Activated naive CD4-positive, alpha-beta T cell treated with anti-CD3 and anti-CD28 coated beads, Interleukin-2, amount 50 U/mL, for 72 hours (primary cell): ENCODE measurements around the gene GPR108. TPM values are rescaled to one million over a fixed set of nuclear protein-coding genes. Genes with fewer than 3 reads are reported as not detected.
A peak's percentile ranks its signal among the peaks of the same experiment; 100 is the strongest.

ENCODE experiments used
- ATAC-seq, 2 donors: fragments of 150-1000 bp; cut with Tn5 transposase; 2 replicates each; pipeline ENCODE4 v1.10.0; 2021; ENCODE audit warnings: mild to moderate bottlenecking in 2 of 2, moderate library complexity in 2 of 2
- DNase-seq, 2 donors: peaks; one replicate each; pipeline ENCODE4 v3.0.0; 2021 to 2022; ENCODE audit warnings: low spot score in 2 of 2
- H3K27ac Mint-ChIP-seq, 2 donors: one replicate each; pipeline ENCODE4 v1.8.0; 2022; ENCODE audit warnings: mild to moderate bottlenecking in 2 of 2, mixed read lengths in 2 of 2
- H3K36me3 Mint-ChIP-seq, 2 donors: one replicate each; pipeline ENCODE4 v1.8.0; 2022; ENCODE audit warnings: mixed read lengths in 2 of 2
- H3K9me3 Mint-ChIP-seq, 2 donors: one replicate each; pipeline ENCODE4 v1.8.0; 2022; ENCODE audit warnings: mixed read lengths in 2 of 2
- total RNA-seq, 2 donors: library from RNA; stranded (reverse); gene quantifications; one replicate each; pipeline ENCODE4 v1.2.3, GENCODE V29; 2022

The GPR108 gene
- total RNA-seq, 2 donors from 2014 or later, result 45.4 to 91.8 TPM

- peak overlapping the region in 1 of 2 donors; percentile 9 for H3K27ac Mint-ChIP-seq
- no peak for DNase-seq
- ATAC-seq, result no peak
- no peaks in the 10 kb centered on the region for H3K9me3 Mint-ChIP-seq
- peaks cover 26 to 29% of the 10 kb centered on the region in 2 donors for H3K36me3 Mint-ChIP-seq
Observed at GRCh38 chr19:6744381-6745301, 7.3 kb upstream of the GPR108 start.

GRCh38 chr19:6743714-6744380 lies 6.5 kb upstream of the GPR108 start:
- Mint-ChIP-seq H3K36me3 (peaks cover 21 to 24% of the 10 kb centered on the region in 2 donors), H3K27ac (peak overlapping the region; percentile 9 to 77), H3K9me3 (no peaks in the 10 kb centered on the region)
- DNase-seq (no peak), ATAC-seq (no peak)

DNA sequence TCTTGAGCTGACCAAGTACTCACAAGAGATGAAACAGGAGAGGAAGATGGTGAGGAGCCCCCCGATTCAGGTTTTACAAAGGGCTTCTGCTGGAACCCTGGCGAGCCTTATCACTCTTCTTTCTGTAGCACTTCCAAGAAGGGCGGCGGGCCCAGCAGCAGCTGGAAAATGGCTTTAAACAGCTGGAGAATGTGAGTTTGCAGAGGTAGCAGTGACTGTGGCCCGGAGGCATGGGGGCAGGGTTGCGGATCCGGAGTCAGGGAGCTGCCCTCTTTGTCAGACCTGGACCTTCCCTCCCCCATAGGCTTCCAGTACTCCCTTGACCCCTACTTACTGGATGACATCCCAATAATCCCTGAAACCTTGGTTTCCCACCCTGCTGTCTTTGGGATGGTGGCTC lies 5.7 kb upstream of the GPR108 start:
- no peak for ATAC-seq
- no peak overlapping the region for H3K27ac Mint-ChIP-seq
- H3K36me3 Mint-ChIP-seq, result peaks cover 21% of the 10 kb centered on the region in 2 donors
- no peak for DNase-seq
- H3K9me3 Mint-ChIP-seq, result no peaks in the 10 kb centered on the region

DNA sequence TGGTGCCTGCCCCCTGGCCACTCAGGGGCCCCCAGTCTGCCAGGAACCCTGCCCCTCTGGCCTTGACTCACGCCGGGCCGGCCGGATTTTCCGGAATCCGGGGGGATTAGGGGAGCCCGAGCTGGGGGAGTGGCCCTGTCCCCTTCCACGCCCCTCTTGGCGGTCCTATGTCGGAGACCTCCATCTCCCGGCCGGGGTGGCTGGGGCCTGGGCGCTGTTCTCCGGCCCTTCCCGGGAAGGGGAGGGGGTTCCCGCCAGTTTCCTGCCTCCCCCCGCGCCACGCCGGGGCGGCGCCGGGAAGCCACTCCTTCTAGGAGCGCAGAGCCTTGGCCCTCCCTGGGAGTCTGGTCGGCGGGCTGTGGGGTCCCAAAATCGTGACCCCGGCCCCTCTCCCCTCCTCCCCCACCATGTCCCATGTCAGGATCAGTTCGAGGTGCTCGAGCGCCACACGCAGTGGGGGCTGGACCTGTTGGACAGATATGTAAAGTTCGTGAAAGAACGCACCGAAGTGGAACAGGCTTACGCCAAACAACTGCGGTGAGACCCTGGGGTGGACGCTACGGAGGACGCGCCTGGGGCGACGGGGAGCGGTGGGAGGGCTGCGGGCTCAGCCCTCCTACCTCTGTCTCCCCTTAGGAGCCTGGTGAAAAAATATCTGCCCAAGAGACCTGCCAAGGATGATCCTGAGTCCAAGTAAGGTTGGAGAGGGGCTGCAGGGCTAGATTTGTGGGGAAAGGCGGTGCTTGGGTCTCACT lies 3.4 kb upstream of the GPR108 start:
- Mint-ChIP-seq H3K9me3 (no peaks in the 10 kb centered on the region), H3K36me3 (peaks cover 19 to 26% of the 10 kb centered on the region in 2 donors), H3K27ac (peak overlapping the region; percentile 75 to 88)
- ATAC-seq (peak in 1 of 2 donors; percentile 10), DNase-seq (peak in 1 of 2 donors; percentile 83)

DNA sequence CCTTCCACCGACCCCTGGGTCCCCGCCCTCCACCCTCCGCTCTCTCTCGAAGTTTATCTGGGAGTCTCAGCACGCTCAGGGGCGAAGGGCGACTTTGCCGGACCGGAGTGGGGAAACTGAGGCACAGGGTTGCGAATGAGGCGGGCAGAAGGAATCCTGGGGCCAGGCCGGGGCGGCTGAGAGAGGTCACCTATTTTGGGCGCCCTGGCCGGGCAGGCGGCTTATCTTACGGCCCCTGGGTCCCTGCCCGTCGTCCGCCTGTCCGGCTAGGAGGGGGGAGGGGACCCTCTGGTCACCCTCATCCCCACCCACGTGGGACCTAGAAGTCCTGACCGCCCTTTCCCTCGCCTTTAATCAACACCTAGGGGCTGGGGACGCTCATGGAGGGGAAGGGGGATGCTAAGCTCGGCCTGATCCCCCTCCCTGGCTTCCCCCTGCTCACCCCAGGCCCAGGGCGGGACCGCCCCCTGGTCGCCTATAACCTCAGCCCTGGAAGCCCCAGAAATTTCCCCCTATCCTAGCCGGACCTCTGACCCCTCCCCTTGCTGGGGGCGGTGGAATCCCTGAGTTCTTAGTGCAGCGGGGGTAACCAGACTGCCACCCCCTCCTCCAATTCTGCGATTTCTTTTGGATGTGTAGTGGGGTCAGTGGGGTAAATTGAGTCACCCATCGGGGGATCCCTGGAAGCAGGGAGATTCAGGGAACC lies 2.7 kb upstream of the GPR108 start:
- H3K36me3 Mint-ChIP-seq, result peaks cover 19 to 21% of the 10 kb centered on the region in 2 donors
- DNase-seq (peak; percentile 24 to 84), ATAC-seq (peak in 1 of 2 donors; percentile 29)
- peak overlapping the region in 1 of 2 donors; percentile 75 for H3K27ac Mint-ChIP-seq
- H3K9me3 Mint-ChIP-seq, result no peaks in the 10 kb centered on the region

DNA sequence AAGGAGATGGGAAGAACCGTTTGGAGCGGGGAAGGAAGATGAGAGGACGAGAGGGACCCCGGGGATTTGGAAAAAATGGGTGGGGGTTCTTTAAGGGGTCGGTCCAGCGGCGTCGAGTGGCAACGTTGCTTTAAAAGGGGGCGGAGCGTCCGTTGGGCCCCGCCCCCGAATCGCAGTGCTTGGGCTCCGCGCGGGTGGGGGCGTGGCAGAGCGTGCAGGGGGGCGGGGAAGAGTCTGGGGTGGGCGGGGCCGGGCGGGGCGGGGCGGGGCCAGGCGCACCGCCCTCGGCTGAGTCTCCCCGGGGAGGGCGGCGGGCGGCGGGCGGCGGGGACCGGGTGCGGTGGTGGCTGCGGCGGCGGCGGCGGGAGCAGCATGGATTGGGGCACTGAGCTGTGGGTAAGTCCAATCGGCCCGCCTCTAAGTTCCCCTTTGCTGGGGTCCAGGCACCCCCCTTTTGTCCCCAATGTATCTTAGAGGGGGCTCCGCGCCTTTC lies 2.1 kb upstream of the GPR108 start, which contains the start of gene TRIP10:
TSS of gene TRIP10 (plus strand) at position 291 of the 493 bp plus-strand sequence. CDS start at position 373, 82 bp downstream.
- peak within 1 kb of the TSS; percentile 92 to 97 for H3K27ac Mint-ChIP-seq
- ATAC-seq, result peak; percentile 0 to 5

GRCh38 chr19:6738787-6739389 lies 1.5 kb upstream of the GPR108 start:
- no peak for ATAC-seq
- DNase-seq, result peak; percentile 46 to 69
- H3K27ac Mint-ChIP-seq, result peak overlapping the region; percentile 92 to 97
- H3K9me3 Mint-ChIP-seq, result no peaks in the 10 kb centered on the region
- H3K36me3 Mint-ChIP-seq, result peaks cover 12 to 16% of the 10 kb centered on the region in 2 donors

More for the DNA sequence above, 2.1 kb upstream of the GPR108 start, which contains the start of gene TRIP10:
- Mint-ChIP-seq H3K36me3 (peaks cover 17 to 20% of the 10 kb centered on the region in 2 donors), H3K9me3 (no peaks in the 10 kb centered on the region)
- DNase-seq, result peak; percentile 79 to 87

- H3K27ac Mint-ChIP-seq, result peak overlapping the region; percentile 92 to 97
- ATAC-seq (peak; percentile 7 to 25), DNase-seq (peak; percentile 74 to 78)
- H3K36me3 Mint-ChIP-seq, result peaks cover 10 to 16% of the 10 kb centered on the region in 2 donors
- no peaks in the 10 kb centered on the region for H3K9me3 Mint-ChIP-seq
Observed at GRCh38 chr19:6737873-6738786, 750 bp upstream of the GPR108 start.

DNA sequence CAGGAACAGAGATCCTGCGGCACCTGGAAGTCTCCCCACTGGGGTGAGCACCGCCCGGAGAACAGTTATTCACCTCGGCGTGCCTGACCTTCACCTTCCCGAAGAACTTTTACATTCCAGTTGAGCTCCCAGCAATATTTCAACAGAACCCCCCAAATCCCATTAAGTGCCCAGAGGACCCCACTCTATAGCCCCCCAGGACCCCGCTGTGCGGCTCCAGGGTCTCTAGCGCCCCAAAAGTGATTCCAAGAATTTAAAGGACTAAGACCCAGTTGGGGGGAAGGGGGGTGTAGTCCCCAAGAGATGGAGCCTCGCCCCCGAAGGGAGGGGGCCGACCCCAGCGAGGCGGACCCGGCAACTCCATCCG lies 480 bp downstream of the GPR108 start:
- H3K36me3 Mint-ChIP-seq, result peaks cover 0 to 10% of the 10 kb centered on the region in 2 donors
- no peaks in the 10 kb centered on the region for H3K9me3 Mint-ChIP-seq
- ATAC-seq (no peak), DNase-seq (no peak)
- peak overlapping the region; percentile 92 to 97 for H3K27ac Mint-ChIP-seq

DNA sequence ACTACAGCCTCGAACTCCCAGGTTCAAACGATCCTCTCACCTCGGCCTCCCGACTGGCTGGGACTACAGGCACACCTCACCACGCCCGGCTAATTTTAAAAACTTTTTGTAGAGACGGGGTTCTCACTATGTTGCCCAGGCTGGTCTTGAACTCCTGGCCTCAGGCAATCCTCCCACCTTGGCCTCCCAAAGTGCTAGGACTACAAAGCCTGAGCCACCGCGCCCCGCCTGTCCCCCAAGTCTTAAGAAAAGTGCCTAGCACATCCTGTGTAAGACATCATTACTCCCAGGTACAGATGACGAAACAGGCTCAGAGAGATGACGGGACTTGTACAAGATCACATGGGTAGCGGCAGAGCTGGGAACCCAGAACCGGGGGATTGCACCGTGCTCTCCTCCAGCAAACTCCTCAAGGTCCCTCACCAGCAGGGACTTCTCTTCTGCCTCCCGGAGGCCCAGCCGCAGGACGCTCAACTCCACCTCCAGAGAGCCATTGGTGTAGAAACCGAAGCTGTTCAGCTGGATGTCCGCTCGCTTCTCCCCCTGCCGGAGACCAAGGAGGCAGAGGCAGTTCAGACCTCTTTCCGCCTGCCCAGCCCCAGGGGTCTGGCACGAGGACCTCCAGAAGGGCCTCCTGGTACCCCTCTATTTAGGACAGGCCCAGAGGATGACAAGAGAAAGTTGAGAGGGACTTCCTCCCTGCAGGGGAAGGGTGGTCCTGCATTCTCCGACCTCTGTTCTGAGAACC lies 1.0 kb downstream of the GPR108 start:
- peak; percentile 70 to 84 for DNase-seq
- Mint-ChIP-seq H3K36me3 (peaks cover 0 to 10% of the 10 kb centered on the region in 2 donors), H3K9me3 (no peaks in the 10 kb centered on the region), H3K27ac (peak overlapping the region; percentile 92 to 97)
- ATAC-seq, result peak; percentile 17 to 28

DNA sequence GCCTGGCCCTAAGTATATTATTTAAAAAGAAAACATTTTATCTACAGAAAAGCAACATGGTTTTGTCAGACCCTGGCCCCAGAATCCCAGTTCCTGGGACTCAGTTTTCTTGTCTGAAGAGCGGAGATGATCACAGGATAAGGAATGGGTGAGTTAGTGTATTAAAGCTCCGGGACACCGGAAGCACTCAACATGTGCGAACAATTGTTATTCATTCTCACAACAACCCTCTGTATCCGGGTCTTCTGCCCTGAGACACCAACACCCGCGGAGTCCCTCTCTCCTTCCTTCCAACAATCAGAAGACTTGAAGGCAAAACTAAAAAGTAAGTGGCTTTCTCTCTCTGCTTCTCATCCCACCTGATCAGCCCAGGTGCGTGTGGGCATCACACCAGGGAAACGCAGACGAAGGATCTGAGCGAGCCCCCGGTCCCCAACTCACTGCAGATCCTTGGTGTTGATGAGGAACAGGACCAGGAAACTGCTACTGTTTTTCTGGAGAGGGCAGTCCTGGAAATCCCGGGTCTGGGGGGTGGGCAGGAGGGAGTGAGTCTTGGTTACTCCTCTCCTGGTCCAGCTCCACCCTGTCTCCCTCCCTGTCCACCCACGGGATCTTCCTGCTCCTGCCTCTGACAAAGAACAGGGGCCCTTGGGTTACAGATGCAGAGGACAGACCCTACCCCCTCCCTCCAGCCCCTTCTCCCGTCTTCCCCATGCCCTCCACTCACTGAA lies 2.0 kb downstream of the GPR108 start:
- Mint-ChIP-seq H3K9me3 (no peaks in the 10 kb centered on the region), H3K27ac (peak overlapping the region; percentile 92 to 97), H3K36me3 (peaks cover 0 to 5% of the 10 kb centered on the region in 2 donors)
- no peak for ATAC-seq
- DNase-seq, result no peak

DNA sequence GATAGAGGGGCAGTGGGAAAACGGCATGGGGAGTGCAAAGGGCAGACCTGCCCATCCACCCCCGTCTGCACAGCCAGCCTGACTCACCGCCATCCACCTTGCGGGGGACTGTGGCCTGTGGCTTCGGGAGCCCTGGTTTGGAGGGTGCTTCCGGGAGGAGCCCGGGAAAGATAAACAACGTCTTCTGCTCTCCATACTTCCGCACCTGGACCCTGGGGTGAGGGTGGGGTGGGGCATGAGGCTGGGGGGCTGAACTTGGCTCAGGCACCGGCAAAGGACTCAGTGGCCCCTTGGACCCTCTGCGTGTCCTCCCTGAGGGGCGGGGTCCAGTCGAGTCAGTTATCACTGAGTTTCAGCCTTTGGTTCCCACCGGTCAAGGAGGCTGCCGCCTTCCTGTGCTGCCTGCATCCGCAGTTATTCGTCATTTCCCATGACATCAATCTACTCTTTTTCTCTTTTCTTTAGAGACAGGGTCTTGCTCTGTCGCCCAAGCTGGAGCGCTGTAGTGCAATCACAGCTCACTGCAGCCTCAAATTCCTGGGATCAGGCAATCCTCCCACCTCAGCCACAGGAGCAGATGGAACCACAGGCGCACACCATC lies 3.2 kb downstream of the GPR108 start:
- no peak for DNase-seq
- Mint-ChIP-seq H3K27ac (no peak overlapping the region), H3K36me3 (peaks cover 0 to 5% of the 10 kb centered on the region in 2 donors), H3K9me3 (no peaks in the 10 kb centered on the region)
- no peak for ATAC-seq
